Measurements from ENCODE around the gene SNX6.
"Not testable (repeated sequence)": the region's sequence is repeated elsewhere in the genome, so short reads cannot be mapped to it uniquely, and the experiment has no call there.

The SNX6 gene

GRCh38 chr14:34660796-34661195 lies 30.8 kb upstream of the SNX6 start:
- no peaks in the 10 kb centered on the region for H3K27me3 ChIP-seq (ENCODE audit: insufficient read depth, low read length)
- H3K4me1 ChIP-seq (ENCODE audit: control insufficient read depth, insufficient read depth, low read length, unreplicated experiment) = peaks cover 10% of the 10 kb centered on the region
- H3K36me3 ChIP-seq (ENCODE audit: insufficient read depth, low read length) = no peaks in the 10 kb centered on the region
- no peak overlapping the region for H3K4me3 ChIP-seq (ENCODE audit: low read depth, low read length)
- no peak overlapping the region for H3K27ac ChIP-seq (ENCODE audit: low read depth, low read length)
- H2AFZ ChIP-seq (ENCODE audit: low read length, unreplicated experiment) = no peak overlapping the region
- H3K79me2 ChIP-seq (ENCODE audit: control insufficient read depth, insufficient read depth, low read length, unreplicated experiment) = no peaks in the 10 kb centered on the region

- Histone ChIP-seq H3K27me3 (ENCODE audit: insufficient read depth, low read length) (no peaks in the 10 kb centered on the region), H3K79me2 (ENCODE audit: control insufficient read depth, insufficient read depth, low read length, unreplicated experiment) (no peaks in the 10 kb centered on the region), H3K27ac (ENCODE audit: low read depth, low read length) (no peak overlapping the region), H3K36me3 (ENCODE audit: insufficient read depth, low read length) (no peaks in the 10 kb centered on the region), H3K4me1 (ENCODE audit: control insufficient read depth, insufficient read depth, low read length, unreplicated experiment) (peaks cover 8% of the 10 kb centered on the region), H3K4me3 (ENCODE audit: low read depth, low read length) (no peak overlapping the region), H2AFZ (ENCODE audit: low read length, unreplicated experiment) (no peak overlapping the region)
These were observed 26.0 kb upstream of the SNX6 start for GRCh38 chr14:34655959-34656358.

DNA sequence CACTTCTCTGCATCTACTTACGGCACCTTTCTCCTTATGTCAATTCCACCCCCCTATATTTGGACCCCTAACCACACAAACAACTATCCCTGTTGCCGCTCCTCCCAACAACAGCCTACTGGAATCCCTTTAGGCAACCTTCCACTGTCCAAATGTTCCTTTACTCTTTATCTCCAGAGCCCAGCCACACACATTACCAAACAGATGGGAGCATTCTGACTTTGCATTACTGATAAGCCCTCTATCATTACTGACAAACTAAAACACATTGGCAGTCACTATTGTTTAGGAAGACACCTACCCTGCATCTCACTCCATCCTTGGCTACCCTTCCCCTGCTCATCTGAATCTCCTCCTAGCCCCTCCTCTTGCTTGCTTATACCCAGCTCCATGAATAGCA lies 23.1 kb upstream of the SNX6 start:
- H3K4me3 ChIP-seq (ENCODE audit: low read depth, low read length); H3K27me3 ChIP-seq (ENCODE audit: insufficient read depth, low read length); H3K27ac ChIP-seq (ENCODE audit: low read depth, low read length); H2AFZ ChIP-seq (ENCODE audit: low read length, unreplicated experiment); H3K36me3 ChIP-seq (ENCODE audit: insufficient read depth, low read length); H3K79me2 ChIP-seq (ENCODE audit: control insufficient read depth, insufficient read depth, low read length, unreplicated experiment): not testable (repeated sequence)
- H3K4me1 ChIP-seq (ENCODE audit: control insufficient read depth, insufficient read depth, low read length, unreplicated experiment) = peaks cover 29% of the 10 kb centered on the region

DNA sequence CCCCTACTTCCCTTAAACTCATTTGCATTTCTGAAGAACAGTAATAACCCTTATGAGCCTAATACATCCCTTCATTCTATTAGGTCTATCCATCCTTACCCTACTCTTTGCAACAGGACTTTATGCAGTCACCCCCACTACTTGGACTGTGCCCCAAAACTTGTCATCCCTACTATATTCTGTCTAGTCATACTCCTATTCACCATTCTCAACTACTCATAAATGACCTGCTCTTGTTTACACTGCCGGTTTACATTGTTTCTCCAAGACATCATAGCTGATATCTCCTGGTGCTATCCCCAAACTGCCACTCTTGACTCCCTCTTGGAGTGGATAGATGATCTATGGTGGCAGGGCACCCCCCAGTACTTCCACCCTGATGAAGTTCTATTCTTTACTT lies 22.4 kb upstream of the SNX6 start:
- not testable (repeated sequence) for H2AFZ ChIP-seq (ENCODE audit: low read length, unreplicated experiment); H3K27me3 ChIP-seq (ENCODE audit: insufficient read depth, low read length); H3K4me3 ChIP-seq (ENCODE audit: low read depth, low read length); H3K36me3 ChIP-seq (ENCODE audit: insufficient read depth, low read length)
- Histone ChIP-seq H3K27ac (ENCODE audit: low read depth, low read length) (0 out of 2 replicates have a peak overlapping the region, but pooled peaks have one; percentile 37), H3K4me1 (ENCODE audit: control insufficient read depth, insufficient read depth, low read length, unreplicated experiment) (peaks cover 29% of the 10 kb centered on the region), H3K79me2 (ENCODE audit: control insufficient read depth, insufficient read depth, low read length, unreplicated experiment) (peaks cover 12% of the 10 kb centered on the region)

- Histone ChIP-seq H3K27ac (ENCODE audit: low read depth, low read length) (peak overlapping the region; percentile 97), H3K79me2 (ENCODE audit: control insufficient read depth, insufficient read depth, low read length, unreplicated experiment) (peaks cover 12% of the 10 kb centered on the region), H3K36me3 (ENCODE audit: insufficient read depth, low read length) (no peaks in the 10 kb centered on the region), H3K27me3 (ENCODE audit: insufficient read depth, low read length) (no peaks in the 10 kb centered on the region), H3K4me1 (ENCODE audit: control insufficient read depth, insufficient read depth, low read length, unreplicated experiment) (peaks cover 29% of the 10 kb centered on the region), H3K4me3 (ENCODE audit: low read depth, low read length) (peak overlapping the region; percentile 65), H2AFZ (ENCODE audit: low read length, unreplicated experiment) (peak overlapping the region; percentile 9)
These were observed 21.0 kb upstream of the SNX6 start for GRCh38 chr14:34650786-34651584.

DNA sequence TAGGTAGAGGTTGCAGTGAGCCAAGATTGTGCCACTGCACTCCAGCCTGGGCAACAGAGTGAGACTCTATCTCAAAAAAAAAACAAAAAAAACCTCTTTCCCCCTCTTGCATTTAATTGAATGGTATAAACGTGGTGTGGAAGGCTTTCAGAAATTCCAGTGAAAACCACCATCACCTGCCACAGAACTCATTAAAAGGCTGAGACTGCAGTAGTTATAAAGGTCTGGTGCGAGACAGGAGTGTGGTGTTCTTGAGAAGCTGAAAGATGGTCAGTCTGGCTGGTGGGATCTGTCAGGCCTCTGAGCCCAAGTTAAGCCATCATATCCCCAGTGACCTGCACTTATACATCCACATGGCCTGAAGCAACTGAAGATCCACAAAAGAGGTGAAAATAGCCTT lies 20.1 kb upstream of the SNX6 start:
- Histone ChIP-seq H3K4me1 (ENCODE audit: control insufficient read depth, insufficient read depth, low read length, unreplicated experiment) (peaks cover 29% of the 10 kb centered on the region), H3K27ac (ENCODE audit: low read depth, low read length) (peak overlapping the region; percentile 97)
- H2AFZ ChIP-seq (ENCODE audit: low read length, unreplicated experiment) = not testable (repeated sequence)

DNA sequence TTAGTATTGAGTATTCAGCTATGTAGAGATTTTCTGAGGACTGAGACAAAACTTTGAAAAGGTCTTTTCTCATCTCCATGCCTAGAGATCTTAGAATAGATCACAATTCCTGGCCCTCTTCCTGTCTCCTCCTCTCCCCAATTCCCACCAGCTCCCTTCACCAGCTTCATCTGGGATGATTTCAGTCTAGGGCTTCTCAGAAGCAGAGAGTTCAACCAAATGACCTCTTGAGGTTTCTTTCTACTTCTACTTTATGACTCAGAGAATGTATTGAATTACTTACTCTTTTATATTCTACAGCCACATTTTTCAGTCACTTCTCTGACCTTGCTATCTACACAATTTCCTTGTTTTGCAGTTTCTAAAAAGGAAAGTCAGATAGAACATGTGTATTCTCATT lies 19.4 kb upstream of the SNX6 start:
- H3K27me3 ChIP-seq (ENCODE audit: insufficient read depth, low read length) = no peaks in the 10 kb centered on the region
- H3K4me3 ChIP-seq (ENCODE audit: low read depth, low read length) = peak overlapping the region; percentile 65
- H3K79me2 ChIP-seq (ENCODE audit: control insufficient read depth, insufficient read depth, low read length, unreplicated experiment) = peaks cover 12% of the 10 kb centered on the region
- peak overlapping the region; percentile 97 for H3K27ac ChIP-seq (ENCODE audit: low read depth, low read length)
- no peaks in the 10 kb centered on the region for H3K36me3 ChIP-seq (ENCODE audit: insufficient read depth, low read length)
- peaks cover 29% of the 10 kb centered on the region for H3K4me1 ChIP-seq (ENCODE audit: control insufficient read depth, insufficient read depth, low read length, unreplicated experiment)
- peak overlapping the region; percentile 18 for H2AFZ ChIP-seq (ENCODE audit: low read length, unreplicated experiment)

More for the DNA sequence above, 20.1 kb upstream of the SNX6 start:
- Histone ChIP-seq H3K79me2 (ENCODE audit: control insufficient read depth, insufficient read depth, low read length, unreplicated experiment) (peaks cover 12% of the 10 kb centered on the region), H3K4me3 (ENCODE audit: low read depth, low read length) (peak overlapping the region; percentile 65)
- not testable (repeated sequence) for H3K36me3 ChIP-seq (ENCODE audit: insufficient read depth, low read length); H3K27me3 ChIP-seq (ENCODE audit: insufficient read depth, low read length)

DNA sequence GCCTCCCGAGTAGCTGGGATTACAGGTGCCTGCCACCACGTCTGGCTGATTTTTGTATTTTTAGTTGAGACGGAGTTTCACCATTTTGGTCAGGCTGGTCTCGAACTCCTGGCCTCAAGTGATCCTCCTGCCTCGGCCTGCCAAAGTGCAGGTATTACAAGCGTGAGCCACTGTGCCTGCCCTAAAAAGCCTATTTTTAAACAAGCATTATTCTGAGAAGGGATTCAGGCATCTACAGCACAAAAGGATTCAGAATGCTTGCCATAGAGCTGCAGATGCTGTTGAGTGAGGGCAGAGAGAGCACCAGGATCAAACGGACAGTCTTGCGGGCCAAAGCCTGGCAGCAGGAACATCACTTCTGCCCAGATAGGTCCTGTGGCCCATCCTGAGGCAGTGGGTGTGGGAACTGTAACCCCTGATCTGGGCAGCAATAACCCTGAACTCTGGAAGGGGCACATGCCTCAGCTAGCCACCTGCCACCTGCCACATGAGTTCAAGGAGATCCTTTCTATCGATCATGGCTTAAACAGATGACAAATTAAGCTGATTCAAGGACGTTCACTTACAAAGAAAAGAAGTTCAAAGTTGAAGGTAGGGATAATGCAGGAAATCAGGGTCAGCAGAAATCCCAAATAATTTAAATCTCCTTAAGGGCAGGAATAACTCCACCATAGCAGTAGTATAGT lies 16.8 kb upstream of the SNX6 start:
- Histone ChIP-seq H3K27me3 (ENCODE audit: insufficient read depth, low read length) (no peaks in the 10 kb centered on the region), H3K36me3 (ENCODE audit: insufficient read depth, low read length) (peaks cover 3% of the 10 kb centered on the region; the same call in 1 of the 2 replicates), H3K79me2 (ENCODE audit: control insufficient read depth, insufficient read depth, low read length, unreplicated experiment) (peaks cover 12% of the 10 kb centered on the region), H2AFZ (ENCODE audit: low read length, unreplicated experiment) (no peak overlapping the region), H3K4me1 (ENCODE audit: control insufficient read depth, insufficient read depth, low read length, unreplicated experiment) (peaks cover 26% of the 10 kb centered on the region), H3K4me3 (ENCODE audit: low read depth, low read length) (no peak overlapping the region), H3K27ac (ENCODE audit: low read depth, low read length) (no peak overlapping the region)

- no peaks in the 10 kb centered on the region for H3K4me1 ChIP-seq (ENCODE audit: control insufficient read depth, insufficient read depth, low read length, unreplicated experiment)
- peaks cover 6% of the 10 kb centered on the region for H3K79me2 ChIP-seq (ENCODE audit: control insufficient read depth, insufficient read depth, low read length, unreplicated experiment)
- H3K27ac ChIP-seq (ENCODE audit: low read depth, low read length) = no peak overlapping the region
- no peaks in the 10 kb centered on the region for H3K27me3 ChIP-seq (ENCODE audit: insufficient read depth, low read length)
- H3K36me3 ChIP-seq (ENCODE audit: insufficient read depth, low read length) = peaks cover 3% of the 10 kb centered on the region; the same call in 1 of the 2 replicates
- no peak overlapping the region for H3K4me3 ChIP-seq (ENCODE audit: low read depth, low read length)
- H2AFZ ChIP-seq (ENCODE audit: low read length, unreplicated experiment) = no peak overlapping the region
These were observed 13.4 kb upstream of the SNX6 start for GRCh38 chr14:34643361-34643760.

DNA sequence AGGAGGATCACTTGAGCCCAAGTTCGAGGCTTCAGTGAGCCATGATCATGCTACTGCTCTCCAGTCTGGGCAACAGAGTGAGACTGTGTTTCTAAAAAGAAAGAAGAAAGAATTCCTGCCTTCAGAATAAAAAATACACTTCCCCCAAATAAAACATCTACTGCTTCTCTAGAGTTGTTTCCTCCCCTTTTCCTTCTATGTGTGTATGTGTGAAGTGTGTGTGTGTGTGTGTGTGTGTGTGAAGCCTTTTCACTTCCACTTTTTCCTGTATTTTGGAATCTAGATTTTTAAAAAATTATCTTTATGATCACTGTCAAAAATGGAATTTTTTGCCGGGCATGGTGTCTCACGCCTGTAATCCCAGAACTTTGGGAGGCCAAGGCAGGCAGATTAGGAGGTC lies 12.6 kb upstream of the SNX6 start:
- Histone ChIP-seq H3K4me3 (ENCODE audit: low read depth, low read length) (no peak overlapping the region), H3K4me1 (ENCODE audit: control insufficient read depth, insufficient read depth, low read length, unreplicated experiment) (no peaks in the 10 kb centered on the region), H3K27ac (ENCODE audit: low read depth, low read length) (no peak overlapping the region), H3K79me2 (ENCODE audit: control insufficient read depth, insufficient read depth, low read length, unreplicated experiment) (no peaks in the 10 kb centered on the region), H3K27me3 (ENCODE audit: insufficient read depth, low read length) (no peaks in the 10 kb centered on the region), H2AFZ (ENCODE audit: low read length, unreplicated experiment) (no peak overlapping the region), H3K36me3 (ENCODE audit: insufficient read depth, low read length) (peaks cover 3% of the 10 kb centered on the region; the same call in 1 of the 2 replicates)

GRCh38 chr14:34640826-34641225 lies 10.9 kb upstream of the SNX6 start:
- Histone ChIP-seq H3K4me1 (ENCODE audit: control insufficient read depth, insufficient read depth, low read length, unreplicated experiment) (no peaks in the 10 kb centered on the region), H3K27me3 (ENCODE audit: insufficient read depth, low read length) (no peaks in the 10 kb centered on the region), H3K4me3 (ENCODE audit: low read depth, low read length) (no peak overlapping the region), H2AFZ (ENCODE audit: low read length, unreplicated experiment) (no peak overlapping the region), H3K79me2 (ENCODE audit: control insufficient read depth, insufficient read depth, low read length, unreplicated experiment) (no peaks in the 10 kb centered on the region), H3K27ac (ENCODE audit: low read depth, low read length) (no peak overlapping the region), H3K36me3 (ENCODE audit: insufficient read depth, low read length) (peaks cover 3% of the 10 kb centered on the region; the same call in 1 of the 2 replicates)
